K562 (cell line): ENCODE data around the gene C12orf60. TPM values are rescaled to one million over a fixed set of nuclear protein-coding genes. Genes with fewer than 3 reads are reported as not detected.

Experiments
- ATAC-seq: fragments of 200-7000 bp; cut with Tn5 transposase; 3 replicates; pipeline ENCODE4 v1.9.1; 2020; ENCODE audit warnings: moderate library complexity
- BruUV-seq: library from RNA; stranded (reverse); fragments of 400-500 nt; replicated peaks from 2 replicates; lab custom pipeline; 2021; lab: Mats Ljungman, UMichigan
- CTCF ChIA-PET: fragments of 300-600 bp; formaldehyde crosslinking; extraction: SDS; loops from one replicate; lab custom pipeline; 2021; ENCODE audit warnings: low intra/inter-chr PET ratio; lab: Yijun Ruan, JAX
- POLR2A ChIA-PET: fragments of 300-600, 350-650 bp; sonication (Branson Sonifier 250); formaldehyde crosslinking; extraction: SDS; loops from one replicate; lab custom pipeline; 2021; ENCODE audit warnings: antibody characterized with exemption, inconsistent platforms; lab: Yijun Ruan, JAX
- DNase-seq, 4 experiments: peaks; one replicate each; pipeline versions ENCODE4 v3.0.0 to v3.0.0-alpha.2; 2011 to 2018; ENCODE audit warnings: low spot score in 3 of 4, mixed read lengths in 3 of 4; ENCODE audit errors: extremely low read depth in 1 of 4
- FAIRE-seq: peaks from 2 replicates; lab custom pipeline; 2011; peaks lifted over from hg19 to GRCh38; lab: Jason Lieb, UNC
- H2AFZ ChIP-seq: 2 replicates; pipeline ENCODE4 v1.6.0; 2011; ENCODE audit warnings: low read depth, low read length, control low read depth, inconsistent platforms
- H3K27ac ChIP-seq: fragments of 200-600 bp; 3 replicates; pipeline ENCODE4 v1.8.0; 2011; ENCODE audit warnings: low read depth, mild to moderate bottlenecking, control low read depth, inconsistent platforms, low read length, moderate library complexity, mixed read lengths; ENCODE audit errors: extremely low read depth
- H3K27me3 ChIP-seq, 2 experiments: fragments of 300-600 bp in 1 of 2; 2 replicates in 1 of 2; 3 replicates in 1 of 2; pipeline versions ENCODE4 v1.6.0 to v1.8.0; 2011; ENCODE audit warnings: inconsistent platforms in 2 of 2, low read length in 2 of 2, mild to moderate bottlenecking in 1 of 2, mixed read lengths in 1 of 2, moderate library complexity in 1 of 2; ENCODE audit not compliant: control insufficient read depth in 2 of 2, insufficient read depth in 2 of 2
- H3K36me3 ChIP-seq: fragments of 300-600 bp; 3 replicates; pipeline ENCODE4 v1.8.0; 2011; ENCODE audit warnings: mild to moderate bottlenecking, low read length, inconsistent platforms; ENCODE audit not compliant: control insufficient read depth, insufficient read depth
- H3K4me1 ChIP-seq, 2 experiments: fragments of 200-600 bp in 1 of 2; replicated peaks in 1 of 2; 2 replicates in 1 of 2; 3 replicates in 1 of 2; pipeline versions ENCODE4 v1.5.1 to v1.8.0; 2011; ENCODE audit warnings: inconsistent platforms in 2 of 2, low read length in 2 of 2, mild to moderate bottlenecking in 1 of 2, mixed read lengths in 1 of 2, moderate library complexity in 1 of 2; ENCODE audit not compliant: control insufficient read depth in 2 of 2, insufficient read depth in 2 of 2
- H3K4me2 ChIP-seq: 2 replicates; pipeline ENCODE4 v1.6.1; 2011; ENCODE audit warnings: low read length, control low read depth, inconsistent platforms, mixed read lengths; ENCODE audit not compliant: insufficient read depth
- H3K4me3 ChIP-seq: fragments of 200-600 bp; sonication (generic), shearing (Covaris generic); 2 replicates; pipeline ENCODE4 v1.5.1; 2016; ENCODE audit warnings: control low read depth, inconsistent platforms
- H3K79me2 ChIP-seq: fragments of 200-600 bp; 3 replicates; pipeline ENCODE4 v1.8.0; 2011; ENCODE audit warnings: low read length, inconsistent platforms; ENCODE audit not compliant: control insufficient read depth, insufficient read depth
- H3K9ac ChIP-seq, 2 experiments: 2 replicates each; pipeline versions ENCODE4 v1.6.0 to v1.6.1; 2011; ENCODE audit warnings: low read depth in 2 of 2, low read length in 2 of 2, control low read depth in 1 of 2, inconsistent platforms in 1 of 2, mild to moderate bottlenecking in 1 of 2, mixed read lengths in 1 of 2; ENCODE audit not compliant: insufficient read depth in 1 of 2
- H3K9me1 ChIP-seq: one replicate; pipeline ENCODE4 v1.6.0; 2011; ENCODE audit warnings: inconsistent platforms, mild to moderate bottlenecking, low read length, moderate library complexity; ENCODE audit not compliant: control insufficient read depth, insufficient read depth
- H3K9me3 ChIP-seq: replicated peaks from 2 replicates; pipeline ENCODE4 v1.5.1; 2011; ENCODE audit warnings: low read depth, low read length, inconsistent platforms; ENCODE audit not compliant: control insufficient read depth, insufficient read depth
- H4K20me1 ChIP-seq: replicated peaks from 2 replicates; pipeline ENCODE4 v1.6.1; 2011; ENCODE audit warnings: low read length, inconsistent platforms, mixed read lengths; ENCODE audit not compliant: control insufficient read depth, insufficient read depth
- FUS ChIP-seq: fragments of 200-400 bp; formaldehyde crosslinking; optimal IDR thresholded peaks from 2 replicates; pipeline ENCODE3; 2017; ENCODE audit warnings: low read depth, low read length
- HOXB6 ChIP-seq: fragments of 250-450 bp; sonication (Bioruptor Pico); IDR thresholded peaks from 2 replicates; pipeline ENCODE4 v1.5.1; 2022; ENCODE audit warnings: mild to moderate bottlenecking, borderline replicate concordance
- MEF2A ChIP-seq: IDR thresholded peaks from 2 replicates; pipeline ENCODE4 v1.6.1; 2011; ENCODE audit warnings: low read depth, mild to moderate bottlenecking, low read length, moderate library complexity; ENCODE audit not compliant: control insufficient read depth
- PTBP1 ChIP-seq: fragments of 200-400 bp; formaldehyde crosslinking; IDR thresholded peaks from 2 replicates; pipeline ENCODE4 v1.6.1; 2017; ENCODE audit warnings: low read depth, low read length
- SFPQ ChIP-seq: fragments of 200-400 bp; formaldehyde crosslinking; IDR thresholded peaks from 2 replicates; pipeline ENCODE4 v1.6.1; 2017; ENCODE audit warnings: mild to moderate bottlenecking, low read depth, low read length, moderate library complexity
- ZBTB40 ChIP-seq, 2 experiments: fragments of 450-650 bp in 1 of 2; sonication (generic) in 1 of 2; formaldehyde crosslinking in 1 of 2; IDR thresholded peaks; 2 replicates each; pipeline versions ENCODE4 v1.7.1 to v1.9.0; 2016 to 2022; ENCODE audit warnings: inconsistent platforms in 1 of 2, mild to moderate bottlenecking in 1 of 2, missing genetic modification reagents in 1 of 2
- ZNF239 ChIP-seq: fragments of 250-450 bp; sonication (Bioruptor Pico); IDR thresholded peaks from 2 replicates; pipeline ENCODE4 v1.4.0; 2020; ENCODE audit warnings: mild to moderate bottlenecking
- WGBS: fragments of 100-300 bp; shearing (Covaris generic); methylation state at CpG from one replicate; pipeline ENCODE4 v1.1.6; 2016; ENCODE audit warnings: low coverage, mixed read lengths; ENCODE audit not compliant: insufficient coverage; ENCODE audit errors: missing lambda C conversion rate; 5-methylcytosine and 5-hydroxymethylcytosine counted together
- in situ Hi-C: fragments of 300-500 bp; cut with MboI; formaldehyde crosslinking; loops from 4 replicates; pipeline ENCODE4 v1.15.0; 2018; ENCODE audit warnings: inconsistent platforms, mixed read lengths
- intact Hi-C: fragments of 100-400 bp; cut with micrococcal nuclease; formaldehyde crosslinking; loops from 2 replicates; pipeline ENCODE4 v1.14.2; 2022
- polyA plus RNA-seq, 8 experiments: library from polyadenylated mRNA; depleted of rRNA in 4 of 8; stranded (reverse) in 5 of 8; unstranded in 3 of 8; fragments of >200 nt; fragmentation: Nextera tagmentation in 2 of 8; fragmentation: Illumina TruSeq in 1 of 8; extraction: Ambion mirVana in 2 of 8; extraction: Trizol in 1 of 8; gene quantifications; 2 replicates each; pipeline versions ENCODE4 v1.2.1 to v1.2.3, GENCODE V29; 2011 to 2014; ENCODE audit warnings: inconsistent platforms in 1 of 8, missing spikeins in 1 of 8
- total RNA-seq, 7 experiments: library from RNA; depleted of rRNA in 6 of 7; stranded (reverse); fragments of >200 nt in 6 of 7; fragmentation: Illumina TruSeq in 2 of 7; extraction: Trizol in 2 of 7; gene quantifications; 2 replicates each; pipeline versions ENCODE4 v1.2.1 to v1.2.3, GENCODE V29; 2011 to 2021; ENCODE audit warnings: low replicate concordance in 1 of 7

The C12orf60 gene
- total and polyA plus RNA-seq, 9 of the 15 experiments (the other 6 are each of a cell fraction or from before 2014, with no cell fraction given) = 0.41 to 4.4 (median 2.5) TPM

- no TSS peak for BruUV-seq
- peaks cover 0 to 14% of the 10 kb centered on the region in 2 experiments; a peak in 1 of 5 replicates for H3K27me3 ChIP-seq
- CTCF ChIA-PET = no interaction called here
- no peak for FAIRE-seq
- no peaks in the 10 kb centered on the region for H4K20me1 ChIP-seq
- no peak overlapping the region for H2AFZ ChIP-seq
- TF ChIP-seq ZBTB40 (IDR thresholded peaks at IDR 0.05) (no peak), ZBTB40 (CRISPR knock-in tag; IDR thresholded peaks at IDR 0.05) (no peak), ZNF239 (no peak), MEF2A (no peak), HOXB6 (CRISPR knock-in tag) (no peak), FUS (no peak), SFPQ (no peak), PTBP1 (no peak)
- TF ChIP-seq, all 486 proteins: peak for 0
- Histone ChIP-seq H3K79me2 (no peaks in the 10 kb centered on the region), H3K27ac (no peak overlapping the region), H3K36me3 (no peaks in the 10 kb centered on the region), H3K9me1 (no peaks in the 10 kb centered on the region), H3K4me1 (no peaks in the 10 kb centered on the region; a peak in 1 of 5 replicates), H3K4me2 (no peak overlapping the region), H3K4me3 (no peak overlapping the region), H3K9ac (no peak overlapping the region), H3K9me3 (no peaks in the 10 kb centered on the region)
- POLR2A ChIA-PET = no interaction called here
- ATAC-seq (no peak), DNase-seq (no peak)
- intact Hi-C loops = no loop called here
- 11% methylated on average over 5 of the region's 5 CpGs for WGBS
- in situ Hi-C loops = no loop called here
Measured at GRCh38 chr12:14772946-14773345, 30.5 kb upstream of the C12orf60 start.
